Measurements from ENCODE around the gene PBX3. TPM values are rescaled to one million over a fixed set of nuclear protein-coding genes. Genes with fewer than 3 reads are reported as not detected.

Gene PBX3
- total RNA-seq, 2 donors from 2014 or later: 37.5 to 46.1 TPM

GRCh38 chr9:125787715-125788114 is 40.5 kb downstream of the PBX3 start:
- 89 to 96% methylated on average over 1 of the region's 1 CpG for WGBS, 2 experiments (ENCODE audit: insufficient coverage in 1 of 2, insufficient read length in 1 of 2)
- TF ChIP-seq CTCF (conservative IDR thresholded peaks at IDR 0.05): no peak
- H3K4me1 Mint-ChIP-seq: peaks cover 9% of the 10 kb centered on the region
- Histone ChIP-seq H3K36me3 (ENCODE audit: control insufficient read depth, insufficient read depth, low read length) (peaks cover 38% of the 10 kb centered on the region), H3K9me3 (ENCODE audit: control insufficient read depth, low read length) (peaks cover 10% of the 10 kb centered on the region), H3K27ac (ENCODE audit: low read depth, low read length) (no peak overlapping the region), H3K4me3 (ENCODE audit: low read length) (no peak overlapping the region), H3K9ac (ENCODE audit: extremely low read depth, low read length, poor library complexity, severe bottlenecking) (no peak overlapping the region), H3K27me3 (ENCODE audit: control insufficient read depth, insufficient read depth, low read length, poor library complexity, severe bottlenecking) (no peaks in the 10 kb centered on the region), H3K4me1 (ENCODE audit: control insufficient read depth, insufficient read depth, low read length) (no peaks in the 10 kb centered on the region)
- H3K27ac Mint-ChIP-seq: no peak overlapping the region
- H3K9me3 Mint-ChIP-seq: peaks cover 8% of the 10 kb centered on the region
- H3K36me3 Mint-ChIP-seq (ENCODE audit: low read depth): peaks cover 31% of the 10 kb centered on the region
- no peak overlapping the region for H3K4me3 Mint-ChIP-seq
- H3K27me3 Mint-ChIP-seq (ENCODE audit: insufficient read depth): no peaks in the 10 kb centered on the region
- no peak for DNase-seq

- Mint-ChIP-seq H3K9me3 (no peaks in the 10 kb centered on the region), H3K27me3 (ENCODE audit: insufficient read depth) (no peaks in the 10 kb centered on the region), H3K4me1 (peaks cover 9% of the 10 kb centered on the region), H3K27ac (no peak overlapping the region), H3K36me3 (ENCODE audit: low read depth) (peaks cover 22% of the 10 kb centered on the region), H3K4me3 (no peak overlapping the region)
- H3K4me1 ChIP-seq (ENCODE audit: control insufficient read depth, insufficient read depth, low read length): no peaks in the 10 kb centered on the region
- H3K9ac ChIP-seq (ENCODE audit: extremely low read depth, low read length, poor library complexity, severe bottlenecking): no peak overlapping the region
- H3K36me3 ChIP-seq (ENCODE audit: control insufficient read depth, insufficient read depth, low read length): peaks cover 34% of the 10 kb centered on the region
- no peak for DNase-seq
- no peak overlapping the region for H3K4me3 ChIP-seq (ENCODE audit: low read length)
- H3K27ac ChIP-seq (ENCODE audit: low read depth, low read length): no peak overlapping the region
- no peaks in the 10 kb centered on the region for H3K27me3 ChIP-seq (ENCODE audit: control insufficient read depth, insufficient read depth, low read length, poor library complexity, severe bottlenecking)
- TF ChIP-seq CTCF (conservative IDR thresholded peaks at IDR 0.05): no peak
- no peaks in the 10 kb centered on the region for H3K9me3 ChIP-seq (ENCODE audit: control insufficient read depth, low read length)
Measured at GRCh38 chr9:125789196-125789595, 42.0 kb downstream of the PBX3 start.

GRCh38 chr9:125794708-125795107 is 47.5 kb downstream of the PBX3 start:
- H3K9me3 ChIP-seq (ENCODE audit: control insufficient read depth, low read length): no peaks in the 10 kb centered on the region
- Mint-ChIP-seq H3K4me1 (no peaks in the 10 kb centered on the region), H3K27me3 (ENCODE audit: insufficient read depth) (no peaks in the 10 kb centered on the region), H3K9me3 (no peaks in the 10 kb centered on the region), H3K4me3 (no peak overlapping the region), H3K27ac (no peak overlapping the region), H3K36me3 (ENCODE audit: low read depth) (peaks cover 11% of the 10 kb centered on the region)
- no peak overlapping the region for H3K27ac ChIP-seq (ENCODE audit: low read depth, low read length)
- no peak for DNase-seq
- no peak for TF ChIP-seq CTCF (conservative IDR thresholded peaks at IDR 0.05)
- no peaks in the 10 kb centered on the region for H3K27me3 ChIP-seq (ENCODE audit: control insufficient read depth, insufficient read depth, low read length, poor library complexity, severe bottlenecking)
- 91 to 94% methylated on average over 2 of the region's 2 CpGs for WGBS, 2 experiments (ENCODE audit: insufficient coverage in 1 of 2, insufficient read length in 1 of 2)
- no peak overlapping the region for H3K4me3 ChIP-seq (ENCODE audit: low read length)
- H3K4me1 ChIP-seq (ENCODE audit: control insufficient read depth, insufficient read depth, low read length): no peaks in the 10 kb centered on the region
- no peak overlapping the region for H3K9ac ChIP-seq (ENCODE audit: extremely low read depth, low read length, poor library complexity, severe bottlenecking)
- peaks cover 4% of the 10 kb centered on the region for H3K36me3 ChIP-seq (ENCODE audit: control insufficient read depth, insufficient read depth, low read length)
